RCC 7860 (cell line): ENCODE results near the gene AHSA1.
"Not testable (repeated sequence)": the region's sequence is repeated elsewhere in the genome, so short reads cannot be mapped to it uniquely, and the experiment has no call there.

ENCODE experiments used
- DNase-seq: peaks from one replicate; pipeline ENCODE4 v3.0.0-alpha.2; 2015; ENCODE audit warnings: low spot score
- FAIRE-seq: peaks from 2 replicates; lab custom pipeline; 2012; peaks lifted over from hg19 to GRCh38; lab: Jason Lieb, UNC

AHSA1 gene

DNA sequence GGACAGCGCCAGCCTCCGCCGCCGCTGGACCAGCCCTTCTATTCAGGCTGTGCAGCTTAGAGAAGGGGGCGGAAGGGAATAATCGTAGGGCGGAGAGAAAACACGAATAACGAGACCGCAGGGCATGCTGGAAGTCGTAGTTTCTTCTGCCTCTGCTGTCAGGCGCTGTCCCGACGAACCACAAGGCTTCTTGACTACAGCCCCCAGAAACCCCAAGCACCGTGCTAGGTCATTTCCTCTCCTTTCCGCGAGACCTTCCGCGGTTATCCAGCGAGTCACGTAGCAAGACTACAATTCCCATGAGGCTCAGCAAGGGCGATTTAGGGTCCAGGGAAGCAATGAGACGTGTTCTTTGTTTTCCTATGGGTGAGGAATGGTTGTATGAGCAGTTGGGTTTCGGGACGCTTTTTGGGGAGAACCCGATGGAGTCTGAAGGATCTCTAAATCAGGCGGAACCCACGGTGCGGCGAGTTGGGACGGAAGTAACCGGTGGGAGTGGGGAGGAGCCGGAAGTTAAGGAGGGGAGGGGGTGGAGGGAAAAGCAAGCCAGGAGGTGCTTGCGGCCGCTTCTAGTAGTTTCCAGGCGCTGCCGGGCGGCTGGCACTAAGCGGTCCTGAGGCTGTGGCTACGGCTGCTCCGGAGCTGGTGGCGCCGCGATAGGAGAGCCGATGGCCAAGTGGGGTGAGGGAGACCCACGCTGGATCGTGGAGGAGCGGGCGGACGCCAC is at the start of gene AHSA1, which contains the start of gene VIPAS39:
TSS of gene AHSA1 (plus strand) at position 572 of the 727 bp plus-strand sequence. CDS start at position 669, 97 bp downstream.
TSS of gene VIPAS39 (minus strand) at position 80 of the 727 bp plus-strand sequence. CDS start 3,499 bp downstream, outside the sequence.
- FAIRE-seq (peak; percentile 65), DNase-seq (peak; percentile 90)

- FAIRE-seq (no peak), DNase-seq (no peak)
Measured at GRCh38 chr14:77409131-77409533, 48.8 kb upstream of the AHSA1 start.

- FAIRE-seq, DNase-seq: not testable (repeated sequence)
Measured at GRCh38 chr14:77415403-77416030, 42.4 kb upstream of the AHSA1 start.

GRCh38 chr14:77416098-77416497 is 41.8 kb upstream of the AHSA1 start:
- not testable (repeated sequence) for FAIRE-seq, DNase-seq

DNA sequence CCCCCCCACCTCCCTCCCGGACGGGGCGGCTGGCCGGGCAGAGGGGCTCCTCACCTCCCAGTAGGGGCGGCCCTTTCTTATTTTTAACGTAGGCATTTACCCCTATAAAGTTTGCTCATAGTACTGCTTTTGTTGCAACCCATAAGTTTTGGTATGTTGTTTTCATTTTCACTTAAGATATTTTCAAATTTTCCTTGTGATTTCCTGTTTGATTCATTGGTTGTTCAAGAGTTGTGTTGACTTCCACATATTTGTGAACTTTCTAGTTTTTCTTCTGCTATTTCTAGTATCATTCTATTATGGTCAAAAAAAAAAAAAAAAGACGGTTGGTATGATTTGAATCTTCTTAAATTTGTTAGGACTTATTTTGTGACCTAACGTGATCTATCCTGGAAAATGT is 41.1 kb upstream of the AHSA1 start:
- DNase-seq (no peak), FAIRE-seq (no peak)

- DNase-seq (no peak), FAIRE-seq (no peak)
Measured at GRCh38 chr14:77421201-77421600, 36.7 kb upstream of the AHSA1 start.

GRCh38 chr14:77423423-77423822 is 34.5 kb upstream of the AHSA1 start, which contains the start of gene NOXRED1:
TSS of gene NOXRED1 (minus strand) at chr14:77423523. CDS start at chr14:77422889, 634 bp downstream.
- FAIRE-seq (no peak), DNase-seq (no peak)

- DNase-seq (no peak), FAIRE-seq (no peak)
Measured at GRCh38 chr14:77424862-77425261, 33.0 kb upstream of the AHSA1 start.

- FAIRE-seq = no peak
- DNase-seq = no peak
Measured at GRCh38 chr14:77426396-77426795, 31.5 kb upstream of the AHSA1 start.

- no peak for FAIRE-seq
- no peak for DNase-seq
Measured at GRCh38 chr14:77436042-77436441, 21.9 kb upstream of the AHSA1 start.

GRCh38 chr14:77438596-77438995 is 19.3 kb upstream of the AHSA1 start:
- DNase-seq (no peak), FAIRE-seq (no peak)

- FAIRE-seq = no peak
- DNase-seq = no peak
Measured at GRCh38 chr14:77439861-77440260, 18.0 kb upstream of the AHSA1 start.

- FAIRE-seq (no peak), DNase-seq (no peak)
Measured at GRCh38 chr14:77442196-77442595, 15.7 kb upstream of the AHSA1 start.

GRCh38 chr14:77455966-77456640 is 1.8 kb upstream of the AHSA1 start:
- no peak for FAIRE-seq
- DNase-seq = no peak

DNA sequence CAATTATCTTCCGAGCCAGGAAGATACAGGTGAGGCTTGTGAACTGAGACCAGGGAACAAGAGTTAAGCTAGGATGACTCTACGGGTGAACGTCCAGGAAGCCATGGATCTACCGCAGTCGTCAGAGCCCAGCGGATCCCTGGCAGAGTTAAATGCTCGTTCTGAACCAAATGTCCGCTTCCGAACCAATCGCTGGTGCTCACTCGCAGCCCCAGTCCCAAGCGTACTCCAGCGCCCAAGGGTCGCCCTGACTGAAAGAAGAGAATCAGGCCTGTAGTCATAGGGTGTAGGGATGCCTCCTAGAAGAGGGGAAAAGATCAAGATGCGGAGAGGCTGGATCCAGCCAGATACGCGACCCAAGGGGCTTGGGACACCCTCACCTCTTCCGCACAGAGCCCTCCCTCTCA is 775 bp upstream of the AHSA1 start:
- FAIRE-seq (no peak), DNase-seq (no peak)

DNA sequence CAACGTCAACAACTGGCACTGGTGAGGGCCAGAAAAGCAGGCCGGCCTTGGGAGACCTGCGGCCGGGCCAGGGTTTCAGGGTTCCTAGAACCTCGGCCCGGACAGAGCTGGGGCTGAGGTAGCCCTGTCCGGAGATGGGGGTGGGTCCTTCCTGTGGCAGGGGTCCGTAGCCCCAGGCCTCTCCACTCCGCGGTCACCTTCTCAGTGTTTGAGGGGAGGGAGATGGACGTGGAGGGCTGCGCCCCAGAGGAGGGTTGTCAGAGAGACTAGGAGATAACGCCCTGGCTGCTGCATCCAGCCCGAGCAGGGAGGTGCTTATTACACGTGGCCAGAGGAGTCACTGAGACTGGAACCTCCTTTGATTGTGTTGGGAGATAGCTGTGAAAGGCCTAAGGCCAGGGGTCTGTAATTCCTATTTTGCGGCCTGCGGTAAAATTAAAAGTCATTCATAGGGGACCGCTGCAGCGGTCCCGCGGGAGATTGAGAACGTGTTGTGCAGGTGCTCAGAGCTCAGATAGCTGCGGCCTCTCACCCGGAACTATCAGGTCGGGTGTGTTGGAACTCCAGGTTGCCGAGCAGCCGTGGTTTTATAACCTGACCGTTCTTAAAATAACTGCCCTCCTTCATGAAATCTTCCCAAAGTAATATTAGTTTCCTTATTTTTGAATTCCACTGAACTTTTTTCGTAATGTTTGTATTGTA is 507 bp downstream of the AHSA1 start:
- FAIRE-seq (no peak), DNase-seq (no peak)

DNA sequence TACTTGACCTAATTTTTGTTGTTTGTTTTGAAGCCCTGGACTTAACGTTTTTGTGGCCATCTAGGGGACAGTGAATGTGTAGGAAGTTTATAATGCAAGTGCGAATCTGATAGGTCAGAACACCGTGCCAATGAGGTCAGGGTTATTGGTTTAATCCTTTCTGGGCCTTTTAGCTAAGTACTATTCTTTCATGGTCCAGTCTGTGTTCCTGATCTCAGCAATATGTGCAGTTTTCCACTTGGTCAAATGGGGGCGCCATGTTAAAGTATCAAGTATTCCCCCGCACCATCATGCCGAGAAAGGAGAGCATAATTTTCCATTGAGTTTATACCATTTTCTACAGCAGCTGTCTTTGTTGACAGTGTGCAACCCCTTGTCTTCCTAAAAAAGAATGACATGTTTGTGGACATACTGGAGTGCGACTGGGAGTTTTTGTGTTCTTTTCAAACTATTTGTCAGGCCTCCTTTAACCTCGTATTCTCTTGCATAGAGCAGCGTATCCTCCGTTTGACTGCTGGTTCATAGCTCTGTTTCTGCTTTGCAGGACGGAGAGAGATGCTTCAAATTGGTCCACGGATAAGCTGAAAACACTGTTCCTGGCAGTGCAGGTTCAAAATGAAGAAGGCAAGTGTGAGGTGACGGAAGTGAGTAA is 1.3 kb downstream of the AHSA1 start:
- DNase-seq (peak; percentile 12), FAIRE-seq (no peak)

GRCh38 chr14:77467801-77468200 is 9.9 kb downstream of the AHSA1 start:
- DNase-seq (no peak), FAIRE-seq (no peak)

- DNase-seq (no peak), FAIRE-seq (no peak)
Measured at GRCh38 chr14:77469067-77469505, 11.2 kb downstream of the AHSA1 start.

GRCh38 chr14:77469539-77469938 is 11.6 kb downstream of the AHSA1 start:
- FAIRE-seq (no peak), DNase-seq (no peak)
